ENCODE data around the gene FBN1.

Gene FBN1

DNA sequence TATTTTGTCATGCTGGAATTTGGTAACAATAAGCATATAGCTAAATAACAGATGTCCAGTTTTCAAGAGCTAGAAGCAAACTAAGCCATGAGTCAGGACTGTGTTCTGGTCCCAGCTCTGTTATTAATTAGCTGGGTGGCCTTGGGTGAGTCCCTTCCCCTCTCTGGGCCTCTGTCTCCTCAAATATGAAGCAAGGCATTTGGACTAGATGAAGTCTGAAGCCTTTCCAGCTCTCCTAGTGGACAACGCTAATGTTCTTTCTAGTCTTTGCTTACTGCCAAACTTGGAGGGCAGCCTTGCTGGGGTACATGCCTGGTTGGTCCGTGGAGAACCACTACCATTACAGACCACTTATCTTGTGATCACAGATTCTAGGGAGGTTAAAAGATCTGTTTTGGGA is 186.6 kb downstream of the FBN1 start:
- no peaks in the 10 kb centered on the region for H3K9me3 ChIP-seq (ENCODE audit: severe bottlenecking)
- H3K27ac ChIP-seq, result no peak overlapping the region
- H3K27me3 ChIP-seq (ENCODE audit: insufficient read depth, low read depth, severe bottlenecking), result no peaks in the 10 kb centered on the region
- no peak for DNase-seq
- H3K36me3 ChIP-seq, result no peaks in the 10 kb centered on the region
- no peak overlapping the region for H3K4me3 ChIP-seq (ENCODE audit: low read depth, low read length)
- TF ChIP-seq CTCF (IDR thresholded peaks at IDR 0.05; ENCODE audit: low read depth, low read length), result no peak

- Histone ChIP-seq H3K27ac (no peak overlapping the region), H3K9me3 (ENCODE audit: severe bottlenecking) (no peaks in the 10 kb centered on the region), H3K27me3 (ENCODE audit: insufficient read depth, low read depth, severe bottlenecking) (no peaks in the 10 kb centered on the region), H3K36me3 (no peaks in the 10 kb centered on the region), H3K4me3 (ENCODE audit: low read depth, low read length) (no peak overlapping the region)
- no peak for DNase-seq
- TF ChIP-seq CTCF (IDR thresholded peaks at IDR 0.05; ENCODE audit: low read depth, low read length), result no peak
Observed at GRCh38 chr15:48456134-48456533, 189.4 kb downstream of the FBN1 start.

- no peak for DNase-seq
- Histone ChIP-seq H3K27ac (no peak overlapping the region), H3K36me3 (no peaks in the 10 kb centered on the region), H3K4me3 (ENCODE audit: low read depth, low read length) (no peak overlapping the region), H3K9me3 (ENCODE audit: severe bottlenecking) (no peaks in the 10 kb centered on the region), H3K27me3 (ENCODE audit: insufficient read depth, low read depth, severe bottlenecking) (no peaks in the 10 kb centered on the region)
- no peak for TF ChIP-seq CTCF (IDR thresholded peaks at IDR 0.05; ENCODE audit: low read depth, low read length)
Observed at GRCh38 chr15:48451736-48452135, 193.8 kb downstream of the FBN1 start.

GRCh38 chr15:48451241-48451640 is 194.3 kb downstream of the FBN1 start:
- Histone ChIP-seq H3K27ac (no peak overlapping the region), H3K9me3 (ENCODE audit: severe bottlenecking) (no peaks in the 10 kb centered on the region), H3K27me3 (ENCODE audit: insufficient read depth, low read depth, severe bottlenecking) (no peaks in the 10 kb centered on the region), H3K36me3 (no peaks in the 10 kb centered on the region), H3K4me3 (ENCODE audit: low read depth, low read length) (no peak overlapping the region)
- no peak for DNase-seq
- TF ChIP-seq CTCF (IDR thresholded peaks at IDR 0.05; ENCODE audit: low read depth, low read length), result no peak

- Histone ChIP-seq H3K4me3 (ENCODE audit: low read depth, low read length) (no peak overlapping the region), H3K36me3 (no peaks in the 10 kb centered on the region), H3K27me3 (ENCODE audit: insufficient read depth, low read depth, severe bottlenecking) (no peaks in the 10 kb centered on the region), H3K27ac (no peak overlapping the region), H3K9me3 (ENCODE audit: severe bottlenecking) (no peaks in the 10 kb centered on the region)
- TF ChIP-seq CTCF (IDR thresholded peaks at IDR 0.05; ENCODE audit: low read depth, low read length), result no peak
- DNase-seq, result no peak
Observed at GRCh38 chr15:48449734-48450133, 195.8 kb downstream of the FBN1 start.

GRCh38 chr15:48447657-48448056 is 197.9 kb downstream of the FBN1 start:
- H3K36me3 ChIP-seq, result no peaks in the 10 kb centered on the region
- no peak overlapping the region for H3K27ac ChIP-seq
- no peak for TF ChIP-seq CTCF (IDR thresholded peaks at IDR 0.05; ENCODE audit: low read depth, low read length)
- no peaks in the 10 kb centered on the region for H3K9me3 ChIP-seq (ENCODE audit: severe bottlenecking)
- no peaks in the 10 kb centered on the region for H3K27me3 ChIP-seq (ENCODE audit: insufficient read depth, low read depth, severe bottlenecking)
- no peak overlapping the region for H3K4me3 ChIP-seq (ENCODE audit: low read depth, low read length)
- no peak for DNase-seq
